ENCODE measurements around the gene PCSK9.
A peak's percentile ranks its signal among the peaks of the same experiment; 100 is the strongest.

The PCSK9 gene

GRCh38 chr1:55039342-55040082 lies at the start of gene PCSK9:
TSS of gene PCSK9 (plus strand) at chr1:55039548. CDS start at chr1:55039838, 290 bp downstream.
- no peak for DNase-seq (ENCODE audit: low spot score)

- no peak for DNase-seq (ENCODE audit: low spot score)
Measured at GRCh38 chr1:54989968-54990810, 49.2 kb upstream of the PCSK9 start.

GRCh38 chr1:54990916-54991315 lies 48.4 kb upstream of the PCSK9 start:
- DNase-seq (ENCODE audit: low spot score) = no peak

GRCh38 chr1:54991939-54992338 lies 47.4 kb upstream of the PCSK9 start:
- no peak for DNase-seq (ENCODE audit: low spot score)

GRCh38 chr1:54993140-54993539 lies 46.2 kb upstream of the PCSK9 start:
- no peak for DNase-seq (ENCODE audit: low spot score)

- no peak for DNase-seq (ENCODE audit: low spot score)
Measured at GRCh38 chr1:54994355-54994990, 44.9 kb upstream of the PCSK9 start.

GRCh38 chr1:54995013-54995760 lies 44.2 kb upstream of the PCSK9 start:
- DNase-seq (ENCODE audit: low spot score) = no peak

- no peak for DNase-seq (ENCODE audit: low spot score)
Measured at GRCh38 chr1:54995835-54996234, 43.5 kb upstream of the PCSK9 start.

GRCh38 chr1:54996359-54996868 lies 42.9 kb upstream of the PCSK9 start:
- DNase-seq (ENCODE audit: low spot score) = peak; percentile 67

- no peak for DNase-seq (ENCODE audit: low spot score)
Measured at GRCh38 chr1:54996869-54997710, 42.3 kb upstream of the PCSK9 start.

GRCh38 chr1:54997711-54997986 lies 41.7 kb upstream of the PCSK9 start:
- DNase-seq (ENCODE audit: low spot score) = no peak

GRCh38 chr1:54998100-54998499 lies 41.2 kb upstream of the PCSK9 start:
- no peak for DNase-seq (ENCODE audit: low spot score)

GRCh38 chr1:54998677-54999076 lies 40.7 kb upstream of the PCSK9 start, which contains the start of gene BSND:
TSS of gene BSND (plus strand) at chr1:54998933. CDS start at chr1:54999187, 254 bp downstream.
- no peak for DNase-seq (ENCODE audit: low spot score)

GRCh38 chr1:55000110-55001085 lies 39.0 kb upstream of the PCSK9 start:
- no peak for DNase-seq (ENCODE audit: low spot score)

- DNase-seq (ENCODE audit: low spot score) = no peak
Measured at GRCh38 chr1:55001311-55001710, 38.0 kb upstream of the PCSK9 start.

- DNase-seq (ENCODE audit: low spot score) = no peak
Measured at GRCh38 chr1:55002686-55003085, 36.7 kb upstream of the PCSK9 start.

- no peak for DNase-seq (ENCODE audit: low spot score)
Measured at GRCh38 chr1:55005351-55006140, 33.8 kb upstream of the PCSK9 start.

GRCh38 chr1:55006931-55007330 lies 32.4 kb upstream of the PCSK9 start:
- no peak for DNase-seq (ENCODE audit: low spot score)

- no peak for DNase-seq (ENCODE audit: low spot score)
Measured at GRCh38 chr1:55007625-55008024, 31.7 kb upstream of the PCSK9 start.
